DMS114 treated with DMSO at 0.1 percent for 48 hours (cell line): ENCODE results near the gene GLYATL1.
"Not testable (repeated sequence)": the region's sequence is repeated elsewhere in the genome, so short reads cannot be mapped to it uniquely, and the experiment has no call there.

Experiments used
- DNase-seq: peaks from one replicate; lab custom pipeline; 2025; ENCODE audit not compliant: unreplicated experiment; lab: John Stamatoyannopoulos, UW

Gene GLYATL1

GRCh38 chr11:58992489-58992888 lies 53.2 kb downstream of the GLYATL1 start:
- DNase-seq = no peak

GRCh38 chr11:58994171-58994570 lies 54.9 kb downstream of the GLYATL1 start:
- DNase-seq = no peak

- DNase-seq = no peak
Observed at GRCh38 chr11:58998480-58999290, 59.4 kb downstream of the GLYATL1 start.

GRCh38 chr11:58999291-58999680 lies 60.0 kb downstream of the GLYATL1 start:
- no peak for DNase-seq

DNA sequence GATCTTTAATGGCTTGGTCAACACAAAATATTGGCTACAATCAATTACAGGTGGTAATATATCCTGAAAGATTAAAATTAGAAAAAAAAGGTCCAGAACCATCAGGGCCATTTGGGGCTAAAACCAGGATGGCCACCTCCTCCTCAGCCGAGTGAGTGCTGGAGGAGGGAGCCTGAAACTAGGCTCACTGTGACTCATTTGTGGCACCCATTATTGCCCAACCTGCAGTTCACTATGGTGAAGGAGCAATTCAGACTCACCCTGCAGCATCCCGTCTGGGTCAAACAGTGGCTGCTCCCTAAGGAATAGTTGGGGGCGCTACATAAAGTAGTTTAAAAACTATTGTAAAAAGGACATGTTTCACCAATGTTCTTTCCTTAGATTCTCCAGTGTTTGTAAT lies 60.7 kb downstream of the GLYATL1 start:
- DNase-seq = no peak

DNA sequence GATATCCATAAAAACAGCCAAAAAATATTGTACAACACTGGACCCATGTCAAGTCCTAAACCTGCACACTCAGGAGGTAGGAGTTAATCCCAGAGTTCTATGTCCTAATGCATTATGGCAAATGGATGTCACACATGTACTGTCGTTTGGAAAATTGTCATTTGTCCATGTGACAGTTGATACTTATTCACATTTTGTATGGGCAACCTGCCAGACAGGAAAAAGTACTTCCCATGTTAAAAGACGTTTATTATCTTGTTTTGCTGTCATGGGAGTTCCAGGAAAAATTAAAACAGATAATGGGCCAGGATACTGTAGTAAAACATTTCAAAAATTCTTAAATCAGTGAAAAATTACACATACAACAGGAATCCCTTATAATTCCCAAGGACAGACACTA lies 62.7 kb downstream of the GLYATL1 start:
- not testable (repeated sequence) for DNase-seq
